Mesenchymal stem cell (in vitro differentiated cells and primary cell): ENCODE data around the gene ELAVL1.

ENCODE experiments used
- DNase-seq: peaks from one replicate; pipeline ENCODE4 v3.0.0-alpha.2; 2013
- H2AFZ ChIP-seq: one replicate; pipeline ENCODE4 v1.6.1; 2013; ENCODE audit warnings: low read depth, mild to moderate bottlenecking, control low read depth, inconsistent platforms, low read length, moderate library complexity
- H2AK5ac ChIP-seq: 2 replicates; pipeline ENCODE4 v1.6.1; 2013; ENCODE audit warnings: low read length, moderate library complexity, mild to moderate bottlenecking, inconsistent platforms; ENCODE audit not compliant: severe bottlenecking
- H2BK120ac ChIP-seq: one replicate; pipeline ENCODE4 v1.6.1; 2013; ENCODE audit warnings: low read depth, mild to moderate bottlenecking, inconsistent platforms, low read length, moderate library complexity
- H2BK12ac ChIP-seq, 2 experiments: one replicate each; pipeline ENCODE4 v1.6.1; 2013; ENCODE audit warnings: inconsistent platforms in 2 of 2, low read length in 2 of 2, mild to moderate bottlenecking in 2 of 2, moderate library complexity in 2 of 2, control low read depth in 1 of 2
- H2BK15ac ChIP-seq: one replicate; pipeline ENCODE4 v1.6.1; 2013; ENCODE audit warnings: mild to moderate bottlenecking, low read depth, inconsistent platforms; ENCODE audit not compliant: poor library complexity, severe bottlenecking
- H2BK5ac ChIP-seq: 2 replicates; pipeline ENCODE4 v1.6.1; 2013; ENCODE audit warnings: low read depth, mild to moderate bottlenecking, low read length, control low read depth, inconsistent platforms; ENCODE audit not compliant: poor library complexity, severe bottlenecking
- H3K14ac ChIP-seq, 2 experiments: one replicate each; pipeline ENCODE4 v1.6.1; 2013; ENCODE audit warnings: inconsistent platforms in 2 of 2, low read length in 2 of 2, control low read depth in 1 of 2, mild to moderate bottlenecking in 1 of 2, moderate library complexity in 1 of 2
- H3K18ac ChIP-seq, 2 experiments: one replicate each; pipeline ENCODE4 v1.6.1; 2013; ENCODE audit warnings: inconsistent platforms in 2 of 2, low read length in 2 of 2, control low read depth in 1 of 2, low read depth in 1 of 2, mild to moderate bottlenecking in 1 of 2
- H3K23ac ChIP-seq, 2 experiments: one replicate each; pipeline ENCODE4 v1.6.1; 2013; ENCODE audit warnings: inconsistent platforms in 2 of 2, low read length in 2 of 2, mild to moderate bottlenecking in 2 of 2, moderate library complexity in 2 of 2, control low read depth in 1 of 2
- H3K27ac ChIP-seq: 2 replicates; pipeline ENCODE4 v1.5.1; 2013; ENCODE audit warnings: mild to moderate bottlenecking, moderate library complexity, low read length, control low read depth, inconsistent platforms; ENCODE audit not compliant: poor library complexity, severe bottlenecking
- H3K27me3 ChIP-seq, 2 experiments: 2 replicates each; pipeline versions ENCODE4 v1.6.1 to v1.7.0; 2013; ENCODE audit warnings: low read length in 2 of 2, mild to moderate bottlenecking in 2 of 2, moderate library complexity in 2 of 2, control low read depth in 1 of 2, inconsistent platforms in 1 of 2; ENCODE audit not compliant: control insufficient read depth in 1 of 2, insufficient read depth in 1 of 2
- H3K36me3 ChIP-seq, 2 experiments: 2 replicates each; pipeline versions ENCODE4 v1.6.1 to v1.7.0; 2013; ENCODE audit warnings: low read length in 2 of 2, control low read depth in 1 of 2, inconsistent platforms in 1 of 2, low read depth in 1 of 2, mild to moderate bottlenecking in 1 of 2; ENCODE audit not compliant: insufficient read depth in 2 of 2, control insufficient read depth in 1 of 2
- H3K4ac ChIP-seq, 2 experiments: one replicate each; pipeline ENCODE4 v1.6.1; 2013; ENCODE audit warnings: inconsistent platforms in 2 of 2, low read length in 2 of 2, mild to moderate bottlenecking in 2 of 2, moderate library complexity in 2 of 2, control low read depth in 1 of 2, low read depth in 1 of 2
- H3K4me1 ChIP-seq: 2 replicates; pipeline ENCODE4 v1.6.1; 2013; ENCODE audit warnings: low read depth, low read length, control low read depth; ENCODE audit not compliant: control insufficient read depth, insufficient read depth
- H3K4me2 ChIP-seq: 2 replicates; pipeline ENCODE4 v1.6.1; 2013; ENCODE audit warnings: low read length, mild to moderate bottlenecking, inconsistent platforms; ENCODE audit not compliant: poor library complexity, severe bottlenecking
- H3K4me3 ChIP-seq, 2 experiments: 2 replicates each; pipeline versions ENCODE4 v1.5.1 to v1.7.0; 2013; ENCODE audit warnings: low read length in 2 of 2, mild to moderate bottlenecking in 2 of 2, control low read depth in 1 of 2, low read depth in 1 of 2; ENCODE audit not compliant: insufficient read depth in 1 of 2
- H3K79me1 ChIP-seq: replicated peaks from 2 replicates; pipeline ENCODE4 v1.6.1; 2013; ENCODE audit warnings: mild to moderate bottlenecking, control low read depth, low read length, inconsistent platforms; ENCODE audit not compliant: poor library complexity, severe bottlenecking
- H3K9ac ChIP-seq: 2 replicates; pipeline ENCODE4 v1.7.0; 2013; ENCODE audit warnings: mild to moderate bottlenecking, low read length, moderate library complexity
- H3K9me3 ChIP-seq: 2 replicates; pipeline ENCODE4 v1.7.0; 2013; ENCODE audit warnings: mild to moderate bottlenecking, low read length; ENCODE audit not compliant: control insufficient read depth
- H4K8ac ChIP-seq: one replicate; pipeline ENCODE4 v1.6.1; 2013; ENCODE audit warnings: inconsistent platforms, mild to moderate bottlenecking, low read length, moderate library complexity
- H4K91ac ChIP-seq: one replicate; pipeline ENCODE4 v1.6.1; 2013; ENCODE audit warnings: mild to moderate bottlenecking, low read length, inconsistent platforms
- WGBS: methylation state at CpG from one replicate; pipeline ENCODE4 v1.1.7; 2013; ENCODE audit warnings: mixed read lengths; 5-methylcytosine and 5-hydroxymethylcytosine counted together

Gene ELAVL1

GRCh38 chr19:7968796-7969554 is 36.5 kb downstream of the ELAVL1 start:
- Histone ChIP-seq H2BK15ac (no peak overlapping the region), H3K27ac (no peak overlapping the region), H3K79me1 (peaks cover 66% of the 10 kb centered on the region), H3K4me1 (no peaks in the 10 kb centered on the region), H3K4me2 (no peak overlapping the region), H2BK120ac (no peak overlapping the region), H3K9me3 (no peaks in the 10 kb centered on the region), H3K36me3 (peaks cover 77 to 81% of the 10 kb centered on the region in 2 experiments), H3K18ac (no peak overlapping the region), H3K4ac (no peak overlapping the region), H3K14ac (no peak overlapping the region), H3K23ac (no peak overlapping the region), H4K91ac (no peak overlapping the region), H2BK12ac (peak overlapping the region in 1 of 2 experiments; percentile 48), H3K9ac (peak overlapping the region; percentile 34), H2AFZ (no peak overlapping the region), H3K4me3 (no peak overlapping the region), H4K8ac (peak overlapping the region; percentile 5), H2AK5ac (no peak overlapping the region), H2BK5ac (no peak overlapping the region), H3K27me3 (no peaks in the 10 kb centered on the region)
- WGBS = 97% methylated on average over 20 of the region's 20 CpGs
- no peak for DNase-seq

- H3K18ac ChIP-seq = no peak overlapping the region
- H3K23ac ChIP-seq = no peak overlapping the region
- no peak overlapping the region for H2BK12ac ChIP-seq
- no peak overlapping the region for H2BK15ac ChIP-seq
- H3K4ac ChIP-seq = no peak overlapping the region
- DNase-seq = no peak
- H3K4me1 ChIP-seq = peaks cover 2% of the 10 kb centered on the region
- H3K36me3 ChIP-seq = peaks cover 77 to 81% of the 10 kb centered on the region in 2 experiments
- H2BK5ac ChIP-seq = no peak overlapping the region
- no peak overlapping the region for H3K14ac ChIP-seq
- H3K79me1 ChIP-seq = peaks cover 66% of the 10 kb centered on the region
- peak overlapping the region; percentile 5 for H4K8ac ChIP-seq
- H2BK120ac ChIP-seq = no peak overlapping the region
- no peak overlapping the region for H3K4me3 ChIP-seq
- 96% methylated on average over 14 of the region's 15 CpGs for WGBS
- H4K91ac ChIP-seq = no peak overlapping the region
- H3K9ac ChIP-seq = no peak overlapping the region
- no peak overlapping the region for H3K4me2 ChIP-seq
- H2AK5ac ChIP-seq = no peak overlapping the region
- H3K9me3 ChIP-seq = no peaks in the 10 kb centered on the region
- H3K27me3 ChIP-seq = no peaks in the 10 kb centered on the region
- H3K27ac ChIP-seq = no peak overlapping the region
- no peak overlapping the region for H2AFZ ChIP-seq
Observed at GRCh38 chr19:7968008-7968795, 37.2 kb downstream of the ELAVL1 start.

- H3K18ac ChIP-seq = no peak overlapping the region
- no peak overlapping the region for H2AK5ac ChIP-seq
- H2BK15ac ChIP-seq = no peak overlapping the region
- H3K36me3 ChIP-seq = peaks cover 71 to 85% of the 10 kb centered on the region in 2 experiments
- H2AFZ ChIP-seq = no peak overlapping the region
- peaks cover 11% of the 10 kb centered on the region for H3K4me1 ChIP-seq
- no peak overlapping the region for H3K9ac ChIP-seq
- H3K23ac ChIP-seq = no peak overlapping the region
- no peaks in the 10 kb centered on the region for H3K27me3 ChIP-seq
- H2BK5ac ChIP-seq = no peak overlapping the region
- no peak overlapping the region for H2BK12ac ChIP-seq
- H2BK120ac ChIP-seq = no peak overlapping the region
- H3K9me3 ChIP-seq = no peaks in the 10 kb centered on the region
- H3K14ac ChIP-seq = no peak overlapping the region
- H3K4ac ChIP-seq = no peak overlapping the region
- 97% methylated on average over 11 of the region's 12 CpGs for whole genome bisulfite sequencing
- no peak overlapping the region for H3K4me3 ChIP-seq
- no peak overlapping the region for H4K8ac ChIP-seq
- no peak for DNase-seq
- peaks cover 57% of the 10 kb centered on the region for H3K79me1 ChIP-seq
- no peak overlapping the region for H3K27ac ChIP-seq
- no peak overlapping the region for H3K4me2 ChIP-seq
- no peak overlapping the region for H4K91ac ChIP-seq
Observed at GRCh38 chr19:7965921-7966665, 39.3 kb downstream of the ELAVL1 start.
